Measurements from ENCODE around the gene GALP. TPM values are rescaled to one million over a fixed set of nuclear protein-coding genes. Genes with fewer than 3 reads are reported as not detected.
"Not testable (repeated sequence)": the region's sequence is repeated elsewhere in the genome, so short reads cannot be mapped to it uniquely, and the experiment has no call there.

GALP gene
- polyA plus RNA-seq, 6 donors from 2014 or later = not detected

DNA sequence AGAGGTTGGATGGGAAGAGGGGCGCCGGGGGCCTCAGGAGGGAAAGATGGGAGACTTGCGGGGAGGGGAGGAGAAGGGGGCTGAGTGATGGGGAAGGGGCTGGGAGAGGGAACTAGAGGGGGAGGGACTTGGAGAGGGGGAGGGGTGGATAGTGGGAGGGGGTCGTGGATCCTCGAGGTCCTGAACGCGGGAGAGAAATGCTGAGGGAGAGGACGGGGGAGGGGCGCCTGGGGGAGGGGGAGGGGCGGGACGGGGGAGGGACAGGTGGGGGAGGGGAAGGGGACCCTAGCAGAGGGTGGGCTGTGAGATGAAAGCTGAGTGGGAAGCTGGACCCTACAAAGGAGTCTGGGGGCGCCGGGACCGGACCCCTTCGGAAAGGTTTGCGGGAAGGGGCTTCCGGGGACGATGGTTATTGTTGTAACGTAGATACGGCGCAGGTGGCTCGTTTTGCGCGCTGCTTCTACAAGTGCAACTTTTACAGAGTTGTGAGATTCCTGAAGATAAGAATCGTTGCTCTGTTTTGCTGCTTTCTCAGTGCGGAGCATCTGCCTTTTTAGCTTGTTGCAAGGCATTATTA is 34.3 kb upstream of the GALP start:
- DNase-seq = no peak
- Mint-ChIP-seq H3K27ac (peak overlapping the region; percentile 58 to 95 (median 82)), H3K36me3 (no peaks in the 10 kb centered on the region), H3K4me3 (peak overlapping the region; percentile 93 to 99 (median 96)), H3K4me1 (peaks cover 37 to 48% (median 43%) of the 10 kb centered on the region in 3 donors), H3K9me3 (no peaks in the 10 kb centered on the region), H3K27me3 (no peaks in the 10 kb centered on the region)
- ATAC-seq (ENCODE audit: low read depth in 2 of 2) = no peak

DNA sequence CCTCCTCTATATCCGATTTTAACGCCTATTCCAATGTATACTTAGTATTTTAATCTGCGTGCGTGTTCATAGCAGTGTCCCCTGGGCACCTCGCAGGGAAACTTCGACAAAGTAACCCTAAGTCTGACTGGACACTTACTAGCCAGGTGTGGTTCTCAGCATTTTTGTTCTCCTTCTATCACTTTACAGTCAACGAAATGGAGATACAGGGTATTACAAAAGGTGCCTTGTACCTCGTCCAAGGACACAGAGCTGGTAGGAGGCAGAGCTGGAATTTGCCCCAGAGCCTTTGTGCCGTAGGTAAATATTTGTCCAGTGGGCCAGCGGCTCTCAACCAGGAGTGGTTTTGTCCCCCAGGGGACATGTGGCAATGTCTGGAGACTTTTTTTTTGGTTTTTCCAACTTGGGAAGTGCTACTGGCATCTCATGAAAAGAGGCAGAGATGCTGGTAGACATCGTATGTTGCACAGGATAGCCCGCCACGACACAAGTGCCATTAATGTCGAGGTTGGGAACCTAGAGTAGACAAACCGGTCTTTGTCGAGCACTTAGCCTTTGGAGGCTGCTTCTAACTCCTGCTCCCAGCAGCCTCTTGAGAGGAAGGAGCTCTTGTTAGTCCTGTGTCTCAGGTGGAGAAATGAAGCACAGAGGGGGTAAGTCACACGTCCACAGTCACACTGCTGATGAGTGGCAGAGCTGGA is 33.6 kb upstream of the GALP start:
- Mint-ChIP-seq H3K27me3 (no peaks in the 10 kb centered on the region), H3K9me3 (no peaks in the 10 kb centered on the region), H3K4me3 (peak overlapping the region; percentile 77 to 96 (median 92)), H3K4me1 (peaks cover 37 to 48% (median 43%) of the 10 kb centered on the region in 3 donors), H3K27ac (peak overlapping the region in 5 of 6 donors; percentile 38 to 95 (median 86)), H3K36me3 (no peaks in the 10 kb centered on the region)
- no peak for DNase-seq
- no peak for ATAC-seq (ENCODE audit: low read depth in 2 of 2)

DNA sequence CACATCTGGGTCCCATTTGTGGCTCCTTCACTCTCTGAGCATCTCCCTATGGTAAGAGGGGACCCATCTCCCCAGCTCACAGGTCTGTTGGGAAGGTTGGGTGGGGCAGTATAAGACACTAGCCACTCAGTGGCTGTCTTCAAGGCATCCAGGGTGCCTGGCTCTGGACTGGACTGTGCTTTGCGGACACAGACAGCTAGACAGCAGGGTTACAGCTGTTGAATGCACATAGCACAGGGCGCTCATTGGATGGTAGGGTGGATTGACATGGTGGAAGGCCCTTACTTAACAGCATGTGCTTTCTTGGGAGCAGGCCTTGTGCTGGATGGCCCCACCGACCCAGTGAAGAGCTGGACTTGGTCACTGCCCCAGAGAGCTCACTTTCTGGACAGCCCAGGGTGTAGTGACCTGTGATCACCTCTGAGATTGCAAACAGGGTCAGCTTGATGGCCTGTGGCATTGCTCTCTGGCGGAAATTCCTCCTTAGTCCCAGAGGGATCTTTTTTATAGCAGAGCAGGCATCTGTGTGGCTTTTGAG is 32.8 kb upstream of the GALP start:
- Mint-ChIP-seq H3K27me3 (no peaks in the 10 kb centered on the region), H3K27ac (peak overlapping the region in 1 of 6 donors; percentile 68), H3K4me1 (peaks cover 37 to 48% (median 43%) of the 10 kb centered on the region in 3 donors), H3K36me3 (no peaks in the 10 kb centered on the region), H3K9me3 (no peaks in the 10 kb centered on the region), H3K4me3 (peak overlapping the region in 5 of 8 donors; percentile 34 to 94 (median 61))
- no peak for DNase-seq
- ATAC-seq (ENCODE audit: low read depth in 2 of 2) = no peak

DNA sequence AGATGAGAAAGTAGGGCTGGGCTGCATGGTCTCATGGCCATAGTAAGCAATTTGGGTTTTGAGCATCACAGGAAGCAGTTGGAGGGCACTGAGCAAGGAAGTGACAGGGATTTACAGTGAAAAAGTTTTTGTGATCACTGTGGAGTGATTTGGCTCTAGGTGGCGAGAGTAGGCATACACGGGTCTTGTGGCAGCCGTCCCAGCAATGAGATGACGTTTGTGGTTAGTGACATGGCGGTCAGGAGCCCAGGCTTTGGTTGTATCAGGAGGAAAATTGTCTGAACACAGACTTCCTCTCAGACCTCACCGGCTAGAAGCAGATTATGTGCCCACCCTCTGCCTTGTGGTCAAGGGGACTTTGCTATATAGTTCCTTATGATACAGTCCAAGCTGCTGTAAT is 31.4 kb upstream of the GALP start:
- Mint-ChIP-seq H3K4me3 (peak overlapping the region in 3 of 8 donors; percentile 9 to 47 (median 20)), H3K27me3 (no peaks in the 10 kb centered on the region), H3K9me3 (no peaks in the 10 kb centered on the region), H3K4me1 (peaks cover 32 to 48% (median 43%) of the 10 kb centered on the region in 3 donors), H3K36me3 (no peaks in the 10 kb centered on the region), H3K27ac (no peak overlapping the region)
- ATAC-seq (ENCODE audit: low read depth in 2 of 2) (no peak), DNase-seq (no peak)

DNA sequence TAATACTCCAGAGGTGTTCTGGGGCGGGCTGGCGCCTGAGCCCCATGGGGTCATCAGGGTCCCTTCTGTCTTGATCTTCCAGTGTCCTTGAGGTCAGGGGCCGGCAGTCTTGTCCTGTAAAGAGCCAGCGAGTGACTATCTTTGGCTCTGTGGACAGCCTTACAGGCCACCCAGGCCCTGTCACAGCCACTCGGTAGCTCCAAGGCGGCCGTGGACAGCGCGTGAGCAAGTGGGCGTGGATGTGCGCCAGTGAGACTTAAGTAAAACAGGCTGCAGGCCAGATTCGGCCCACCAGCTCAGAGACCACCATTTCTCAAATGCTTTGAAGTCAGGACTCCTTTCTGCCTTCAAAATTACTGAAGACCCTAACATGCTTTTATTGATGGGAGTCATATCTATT is 31.0 kb upstream of the GALP start:
- Mint-ChIP-seq H3K4me1 (peaks cover 32 to 44% (median 40%) of the 10 kb centered on the region in 3 donors), H3K27ac (no peak overlapping the region), H3K9me3 (peaks cover 0 to 2% (median 0%) of the 10 kb centered on the region in 7 donors), H3K27me3 (no peaks in the 10 kb centered on the region), H3K4me3 (peak overlapping the region in 1 of 8 donors; percentile 20), H3K36me3 (peaks cover 0 to 4% of the 10 kb centered on the region in 2 donors)
- no peak for DNase-seq
- ATAC-seq (ENCODE audit: low read depth in 2 of 2) = no peak

DNA sequence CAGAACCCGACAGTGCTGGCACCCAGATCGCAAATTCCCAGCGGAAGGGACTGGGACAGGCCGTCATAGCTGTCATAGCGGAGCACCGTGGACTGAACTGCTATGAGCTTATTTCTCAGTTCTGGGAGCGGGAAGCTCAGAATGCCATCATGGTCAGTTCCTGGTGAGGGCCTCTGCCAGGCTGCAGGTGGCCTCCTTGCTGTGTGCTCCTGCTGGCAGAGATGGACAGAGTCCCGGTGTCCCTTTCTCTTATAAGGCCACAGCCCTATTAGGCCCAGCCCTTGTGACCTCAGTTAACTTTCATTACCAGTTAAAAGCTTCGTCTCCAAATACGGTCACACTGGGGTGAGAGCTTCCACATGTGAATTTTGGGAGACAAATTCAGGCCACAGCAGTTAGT is 30.1 kb upstream of the GALP start:
- DNase-seq (no peak), ATAC-seq (ENCODE audit: low read depth in 2 of 2) (no peak)
- Mint-ChIP-seq H3K36me3 (peaks cover 0 to 11% of the 10 kb centered on the region in 2 donors), H3K4me3 (no peak overlapping the region), H3K27ac (no peak overlapping the region), H3K27me3 (no peaks in the 10 kb centered on the region), H3K9me3 (peaks cover 0 to 2% (median 0%) of the 10 kb centered on the region in 7 donors), H3K4me1 (peaks cover 30 to 36% (median 32%) of the 10 kb centered on the region in 3 donors)

DNA sequence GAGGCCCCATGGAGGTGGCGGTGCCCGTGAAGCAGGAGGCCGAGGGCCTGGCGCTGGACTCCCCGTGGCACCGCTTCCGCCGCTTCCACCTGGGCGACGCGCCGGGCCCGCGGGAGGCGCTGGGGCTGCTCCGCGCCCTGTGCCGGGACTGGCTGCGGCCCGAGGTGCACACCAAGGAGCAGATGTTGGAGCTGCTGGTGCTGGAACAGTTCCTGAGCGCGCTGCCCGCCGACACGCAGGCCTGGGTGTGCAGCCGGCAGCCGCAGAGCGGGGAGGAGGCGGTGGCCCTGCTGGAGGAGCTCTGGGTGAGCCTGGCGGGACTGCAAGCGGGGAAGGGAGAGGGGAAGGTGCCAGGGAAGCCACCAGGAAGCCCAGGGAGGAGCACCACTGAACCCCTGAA is 28.9 kb upstream of the GALP start:
- no peak overlapping the region for H3K27ac Mint-ChIP-seq
- H3K4me3 Mint-ChIP-seq = no peak overlapping the region
- peaks cover 0 to 2% (median 0%) of the 10 kb centered on the region in 7 donors for H3K9me3 Mint-ChIP-seq
- H3K36me3 Mint-ChIP-seq = peaks cover 0 to 11% of the 10 kb centered on the region in 2 donors
- H3K4me1 Mint-ChIP-seq = peaks cover 22 to 29% (median 28%) of the 10 kb centered on the region in 3 donors
- ATAC-seq (ENCODE audit: low read depth in 2 of 2) (no peak), DNase-seq (no peak)
- no peaks in the 10 kb centered on the region for H3K27me3 Mint-ChIP-seq

DNA sequence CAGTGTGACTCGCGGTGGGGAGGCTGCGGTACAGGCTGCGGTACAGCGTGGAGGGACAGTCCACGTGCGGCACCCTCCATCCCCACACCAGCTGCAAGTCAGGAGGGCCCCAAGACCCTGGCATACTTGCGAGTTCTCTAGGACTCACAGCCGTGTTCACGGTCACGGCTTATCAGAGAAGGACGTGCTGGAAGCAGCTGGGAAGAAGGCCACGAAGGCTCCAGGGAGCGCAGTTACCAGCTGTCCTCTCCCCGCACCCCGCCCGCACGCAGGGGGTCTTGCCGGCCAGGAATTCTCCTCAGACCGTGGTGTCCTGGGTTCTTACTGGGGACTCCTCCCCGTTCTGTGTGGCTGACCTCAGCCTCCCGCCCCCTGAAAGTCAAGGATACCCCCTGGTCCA is 28.5 kb upstream of the GALP start:
- Mint-ChIP-seq H3K27ac (no peak overlapping the region), H3K9me3 (peaks cover 0 to 2% (median 0%) of the 10 kb centered on the region in 7 donors), H3K4me3 (no peak overlapping the region), H3K36me3 (peaks cover 0 to 11% of the 10 kb centered on the region in 2 donors), H3K27me3 (no peaks in the 10 kb centered on the region), H3K4me1 (peaks cover 19 to 25% (median 25%) of the 10 kb centered on the region in 3 donors)
- no peak for DNase-seq
- no peak for ATAC-seq (ENCODE audit: low read depth in 2 of 2)

DNA sequence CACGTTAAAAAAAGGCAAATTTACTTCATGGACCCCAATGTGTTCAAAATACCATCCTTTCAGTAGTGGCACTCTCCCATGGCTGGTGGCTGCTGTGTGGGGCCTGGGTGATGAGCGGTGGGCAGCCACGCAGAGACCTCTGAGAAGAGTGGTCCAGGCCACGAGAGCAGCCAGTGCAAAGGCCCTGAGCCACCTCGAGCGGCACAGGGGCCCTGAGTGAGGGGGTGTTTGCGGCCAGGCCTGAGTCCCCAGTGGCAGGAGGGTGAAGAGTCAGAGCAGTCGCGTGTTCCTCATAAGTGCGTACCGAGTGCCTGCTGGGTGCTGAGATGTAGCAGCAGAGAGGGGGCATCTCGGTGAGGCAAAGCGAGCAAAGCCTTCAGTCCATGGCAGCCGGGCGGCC is 27.7 kb upstream of the GALP start:
- Mint-ChIP-seq H3K36me3 (peaks cover 0 to 11% of the 10 kb centered on the region in 2 donors), H3K27ac (no peak overlapping the region), H3K4me1 (peaks cover 16 to 24% (median 20%) of the 10 kb centered on the region in 3 donors), H3K4me3 (no peak overlapping the region), H3K9me3 (peaks cover 0 to 2% (median 0%) of the 10 kb centered on the region in 7 donors), H3K27me3 (no peaks in the 10 kb centered on the region)
- DNase-seq = no peak
- no peak for ATAC-seq (ENCODE audit: low read depth in 2 of 2)

DNA sequence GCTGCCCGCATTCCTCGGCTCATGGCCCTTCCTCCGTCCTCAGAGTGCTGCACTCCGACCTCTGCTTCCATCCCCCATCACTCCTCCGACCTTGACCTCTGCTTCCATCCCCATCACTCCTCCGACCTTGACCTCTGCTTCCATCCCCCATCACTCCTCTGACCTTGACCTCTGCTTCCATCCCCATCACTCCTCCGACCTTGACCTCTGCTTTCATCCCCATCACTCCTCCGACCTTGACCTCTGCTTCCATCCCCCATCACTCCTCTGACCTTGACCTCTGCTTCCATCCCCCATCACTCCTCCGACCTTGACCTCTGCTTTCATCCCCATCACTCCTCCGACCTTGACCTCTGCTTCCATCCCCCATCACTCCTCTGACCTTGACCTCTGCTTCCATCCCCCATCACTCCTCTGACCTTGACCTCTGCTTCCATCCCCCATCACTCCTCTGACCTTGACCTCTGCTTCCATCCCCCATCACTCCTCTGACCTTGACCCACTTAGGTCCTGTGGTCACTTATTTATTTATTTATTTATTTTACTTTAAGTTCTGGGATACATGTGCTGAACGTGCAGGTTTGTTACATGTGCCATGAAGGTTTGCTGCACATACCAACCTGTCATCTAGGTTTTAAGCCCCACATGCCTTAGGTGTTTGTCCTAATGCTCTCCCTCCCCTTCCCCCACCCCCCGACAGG is 26.7 kb upstream of the GALP start:
- peaks cover 15 to 21% (median 17%) of the 10 kb centered on the region in 3 donors for H3K4me1 Mint-ChIP-seq
- not testable (repeated sequence) for ATAC-seq (ENCODE audit: low read depth in 2 of 2); DNase-seq; H3K4me3 Mint-ChIP-seq; H3K27me3 Mint-ChIP-seq; H3K9me3 Mint-ChIP-seq
- peaks cover 0 to 11% of the 10 kb centered on the region in 2 donors for H3K36me3 Mint-ChIP-seq
- H3K27ac Mint-ChIP-seq = peak overlapping the region in 1 of 6 donors; percentile 59

DNA sequence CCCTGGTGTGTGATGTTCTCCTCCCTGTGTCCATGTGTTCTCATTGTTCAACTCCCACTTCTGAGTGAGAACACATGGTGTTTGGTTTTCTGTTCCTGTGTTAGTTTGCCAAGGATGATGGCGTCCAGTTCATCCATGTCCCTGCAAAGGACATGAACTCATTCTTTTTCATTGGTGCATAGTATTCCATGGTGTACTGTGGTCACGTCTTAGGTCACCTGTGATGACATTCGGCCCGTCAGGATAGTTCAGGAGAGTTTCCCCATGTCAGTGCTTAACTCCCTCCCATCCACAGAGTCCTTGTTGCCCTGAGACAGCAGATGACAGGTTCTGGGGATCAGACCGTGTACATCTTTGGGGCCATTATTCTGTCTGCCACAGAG is 26.2 kb upstream of the GALP start:
- ATAC-seq (ENCODE audit: low read depth in 2 of 2) (no peak), DNase-seq (no peak)
- H3K4me3 Mint-ChIP-seq = no peak overlapping the region
- peaks cover 11 to 17% (median 14%) of the 10 kb centered on the region in 3 donors for H3K4me1 Mint-ChIP-seq
- peaks cover 0 to 2% (median 0%) of the 10 kb centered on the region in 7 donors for H3K9me3 Mint-ChIP-seq
- peaks cover 0 to 11% of the 10 kb centered on the region in 2 donors for H3K36me3 Mint-ChIP-seq
- no peak overlapping the region for H3K27ac Mint-ChIP-seq
- H3K27me3 Mint-ChIP-seq = no peaks in the 10 kb centered on the region

DNA sequence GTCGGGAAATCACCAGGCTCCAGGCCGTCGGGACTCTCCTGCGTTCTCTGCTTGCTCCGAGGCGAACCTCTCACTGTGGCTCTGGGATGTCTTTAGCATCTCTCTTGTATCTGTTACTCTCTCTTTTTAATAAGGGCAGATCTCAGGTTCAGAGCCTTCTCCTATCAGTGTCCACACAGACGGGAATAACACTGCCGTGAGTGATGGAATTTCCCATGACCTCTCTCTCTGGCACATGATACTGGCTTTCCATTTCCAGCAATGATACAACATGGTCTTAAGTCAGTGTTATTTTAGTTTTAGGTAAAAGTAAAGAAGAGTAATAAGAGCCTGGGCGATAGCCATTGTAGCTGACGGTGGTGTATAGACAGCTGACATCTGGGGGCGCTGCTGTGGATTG is 25.4 kb upstream of the GALP start:
- H3K36me3 Mint-ChIP-seq = peaks cover 0 to 11% of the 10 kb centered on the region in 2 donors
- H3K9me3 Mint-ChIP-seq = peaks cover 0 to 2% (median 0%) of the 10 kb centered on the region in 7 donors
- H3K4me1 Mint-ChIP-seq = peaks cover 11 to 14% (median 14%) of the 10 kb centered on the region in 3 donors
- no peaks in the 10 kb centered on the region for H3K27me3 Mint-ChIP-seq
- H3K27ac Mint-ChIP-seq = no peak overlapping the region
- DNase-seq (no peak), ATAC-seq (ENCODE audit: low read depth in 2 of 2) (no peak)
- no peak overlapping the region for H3K4me3 Mint-ChIP-seq

DNA sequence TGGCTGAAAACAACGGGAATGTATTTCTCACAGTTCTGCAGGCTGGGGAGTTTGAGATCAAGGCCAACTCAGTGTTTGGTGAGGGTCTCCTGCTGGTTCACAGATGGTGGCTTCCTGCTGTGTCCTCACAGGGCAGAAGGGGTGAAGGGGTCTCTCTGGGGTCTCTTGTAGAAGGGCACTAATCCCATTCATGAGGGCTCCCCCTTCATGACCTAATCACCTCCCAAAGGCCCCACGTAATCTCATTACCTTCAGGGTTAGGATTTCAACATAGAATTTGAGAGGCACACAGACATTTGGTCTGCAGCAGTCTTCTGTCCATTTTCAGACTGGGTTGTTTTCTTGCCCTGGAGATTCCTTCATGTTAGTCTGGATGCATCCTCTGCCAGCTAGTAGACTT is 23.2 kb upstream of the GALP start:
- ATAC-seq (ENCODE audit: low read depth in 2 of 2) (no peak), DNase-seq (no peak)
- Mint-ChIP-seq H3K27me3 (no peaks in the 10 kb centered on the region), H3K27ac (peak overlapping the region in 1 of 6 donors; percentile 63), H3K4me1 (peaks cover 11 to 14% (median 14%) of the 10 kb centered on the region in 3 donors), H3K9me3 (peaks cover 0 to 2% (median 0%) of the 10 kb centered on the region in 7 donors), H3K36me3 (peaks cover 0 to 11% of the 10 kb centered on the region in 2 donors), H3K4me3 (no peak overlapping the region)
